Measurements from ENCODE around the gene NPIPA7.
"Not testable (repeated sequence)": the region's sequence is repeated elsewhere in the genome, so short reads cannot be mapped to it uniquely, and the experiment has no call there.

Gene NPIPA7

DNA sequence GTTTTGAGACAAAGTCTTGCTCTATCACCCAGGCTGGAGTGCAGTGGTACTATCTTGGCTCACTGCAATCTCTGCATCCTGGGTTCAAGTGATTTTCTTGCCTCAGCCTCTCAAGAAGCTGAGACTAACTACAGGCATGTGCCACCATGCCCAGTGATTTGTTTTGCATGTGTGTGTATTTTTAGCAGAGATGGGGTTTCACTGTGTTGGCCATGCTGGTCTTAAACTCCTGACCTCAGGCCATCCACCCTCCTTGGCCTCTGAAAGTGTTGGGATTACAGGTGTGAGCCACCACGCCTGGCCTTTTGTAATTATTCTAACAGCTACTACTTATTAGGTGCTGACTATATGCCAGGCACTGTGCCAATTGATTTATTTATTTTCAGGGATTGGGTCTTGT lies 25.3 kb downstream of the NPIPA7 start:
- H3K79me2 ChIP-seq (ENCODE audit: low read length); H3K9me3 ChIP-seq (replicated peaks; ENCODE audit: insufficient read depth, low read length); H4K20me1 ChIP-seq (ENCODE audit: insufficient read depth, low read length); H3K36me3 ChIP-seq (replicated peaks; ENCODE audit: insufficient read depth, low read length); H3K27me3 ChIP-seq (replicated peaks; ENCODE audit: insufficient read depth, low read length); H3K9ac ChIP-seq (ENCODE audit: low read length); H3K4me3 ChIP-seq (ENCODE audit: low read length); H3K27ac ChIP-seq (ENCODE audit: low read length); H3K4me2 ChIP-seq (ENCODE audit: low read depth, low read length); H3K4me1 ChIP-seq (ENCODE audit: low read length); H3K9me2 ChIP-seq (replicated peaks; ENCODE audit: insufficient read depth, low read length); DNase-seq; H3F3A ChIP-seq (ENCODE audit: insufficient read depth, low read length); H2AFZ ChIP-seq (ENCODE audit: low read length): not testable (repeated sequence)

DNA sequence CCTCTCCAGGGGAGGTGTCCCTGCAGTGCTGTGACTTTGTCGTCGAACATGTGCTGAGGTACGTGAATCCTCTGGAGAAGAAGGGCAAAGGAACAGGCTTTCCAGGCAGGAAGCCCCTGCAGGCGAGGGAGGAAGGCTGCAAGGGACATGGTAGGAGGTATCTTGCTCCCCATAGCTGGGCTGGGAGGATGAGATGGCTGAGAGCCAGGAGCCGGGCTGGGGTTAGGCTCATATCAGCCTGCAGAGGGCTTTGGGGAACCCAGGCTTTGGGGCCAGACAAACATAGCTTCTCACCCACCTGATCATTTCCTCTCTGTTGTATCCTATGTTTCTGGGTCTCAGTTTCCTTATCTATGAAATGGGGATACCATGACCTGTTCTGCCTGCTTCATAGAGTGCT lies 26.5 kb downstream of the NPIPA7 start:
- H3K9me3 ChIP-seq (replicated peaks; ENCODE audit: insufficient read depth, low read length); H4K20me1 ChIP-seq (ENCODE audit: insufficient read depth, low read length); H3K27me3 ChIP-seq (replicated peaks; ENCODE audit: insufficient read depth, low read length); H3K4me3 ChIP-seq (ENCODE audit: low read length); H3K27ac ChIP-seq (ENCODE audit: low read length); DNase-seq; H2AFZ ChIP-seq (ENCODE audit: low read length); H3K79me2 ChIP-seq (ENCODE audit: low read length); H3K36me3 ChIP-seq (replicated peaks; ENCODE audit: insufficient read depth, low read length); H3F3A ChIP-seq (ENCODE audit: insufficient read depth, low read length); H3K9ac ChIP-seq (ENCODE audit: low read length); H3K9me2 ChIP-seq (replicated peaks; ENCODE audit: insufficient read depth, low read length); H3K4me1 ChIP-seq (ENCODE audit: low read length); H3K4me2 ChIP-seq (ENCODE audit: low read depth, low read length): not testable (repeated sequence)

DNA sequence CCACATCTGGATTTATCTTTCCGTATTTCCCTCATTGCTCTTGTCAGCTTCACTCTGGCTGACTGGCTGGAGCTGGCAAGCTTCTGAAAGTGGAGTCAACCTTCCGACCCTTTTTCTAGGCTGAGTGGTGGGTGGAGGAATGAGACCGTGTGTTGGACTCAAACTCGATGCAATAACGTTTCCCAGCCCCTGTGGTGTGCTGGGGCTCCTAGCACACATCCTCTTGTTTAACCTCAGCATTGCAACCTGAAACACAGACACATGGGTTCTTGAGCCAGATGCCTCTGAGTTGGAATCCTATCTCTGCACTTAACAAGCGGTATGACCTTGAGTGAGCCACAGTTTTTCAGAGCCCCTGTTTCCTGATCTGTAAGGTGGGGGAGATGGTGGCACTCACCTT lies 29.5 kb downstream of the NPIPA7 start:
- DNase-seq; H3F3A ChIP-seq (ENCODE audit: insufficient read depth, low read length); H3K9ac ChIP-seq (ENCODE audit: low read length); H3K36me3 ChIP-seq (replicated peaks; ENCODE audit: insufficient read depth, low read length); H3K9me3 ChIP-seq (replicated peaks; ENCODE audit: insufficient read depth, low read length); H3K4me3 ChIP-seq (ENCODE audit: low read length); H3K9me2 ChIP-seq (replicated peaks; ENCODE audit: insufficient read depth, low read length); H2AFZ ChIP-seq (ENCODE audit: low read length); H3K27ac ChIP-seq (ENCODE audit: low read length); H3K4me2 ChIP-seq (ENCODE audit: low read depth, low read length); H3K27me3 ChIP-seq (replicated peaks; ENCODE audit: insufficient read depth, low read length); H3K4me1 ChIP-seq (ENCODE audit: low read length); H4K20me1 ChIP-seq (ENCODE audit: insufficient read depth, low read length); H3K79me2 ChIP-seq (ENCODE audit: low read length): not testable (repeated sequence)

DNA sequence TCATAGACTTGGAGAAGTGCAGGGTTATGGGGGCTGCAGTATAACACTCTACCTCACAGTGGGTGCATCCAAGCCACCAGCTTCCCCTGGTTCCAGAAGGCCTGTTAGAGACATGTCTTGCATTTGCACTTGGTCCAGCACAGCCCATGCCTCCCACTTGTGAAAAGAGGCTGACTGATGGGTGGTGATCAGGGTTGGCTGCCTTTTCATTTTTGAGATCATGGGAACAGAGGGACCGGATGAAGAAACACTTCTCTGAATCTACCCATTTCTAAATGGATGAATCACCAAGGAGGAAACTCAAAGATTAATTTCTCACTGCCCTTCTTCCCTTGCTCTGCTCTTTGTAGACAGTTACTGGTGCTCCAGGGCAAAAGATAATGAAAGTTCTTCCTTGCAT lies 34.8 kb downstream of the NPIPA7 start:
- H3K4me3 ChIP-seq (ENCODE audit: low read length); H3K9me3 ChIP-seq (replicated peaks; ENCODE audit: insufficient read depth, low read length); H3K9ac ChIP-seq (ENCODE audit: low read length): not testable (repeated sequence)

DNA sequence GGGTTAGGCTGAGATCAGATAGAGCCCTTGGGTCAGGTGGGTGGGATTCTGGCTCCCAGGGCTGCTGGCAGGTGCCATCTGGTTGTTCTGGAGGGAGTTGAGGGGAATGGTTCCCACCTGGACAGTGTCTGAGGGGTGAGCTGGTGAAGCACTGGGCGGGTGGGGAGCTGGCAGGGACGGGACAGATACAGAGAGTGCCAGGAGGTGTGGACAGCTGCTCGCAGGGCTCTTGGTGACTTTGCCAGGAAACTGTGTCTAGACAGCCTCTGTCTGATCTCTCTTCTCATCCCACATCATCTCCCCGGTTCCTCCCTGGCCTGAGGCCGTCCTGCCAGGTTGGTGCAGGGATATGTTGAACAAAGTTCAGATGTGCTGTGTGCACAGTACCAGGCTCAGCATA lies 38.1 kb downstream of the NPIPA7 start:
- not testable (repeated sequence) for DNase-seq; H4K20me1 ChIP-seq (ENCODE audit: insufficient read depth, low read length); H3K79me2 ChIP-seq (ENCODE audit: low read length); H3F3A ChIP-seq (ENCODE audit: insufficient read depth, low read length); H3K4me1 ChIP-seq (ENCODE audit: low read length); H3K9ac ChIP-seq (ENCODE audit: low read length); H3K27ac ChIP-seq (ENCODE audit: low read length); H3K36me3 ChIP-seq (replicated peaks; ENCODE audit: insufficient read depth, low read length); H3K27me3 ChIP-seq (replicated peaks; ENCODE audit: insufficient read depth, low read length); H3K9me2 ChIP-seq (replicated peaks; ENCODE audit: insufficient read depth, low read length); H3K4me3 ChIP-seq (ENCODE audit: low read length); H3K4me2 ChIP-seq (ENCODE audit: low read depth, low read length); H3K9me3 ChIP-seq (replicated peaks; ENCODE audit: insufficient read depth, low read length); H2AFZ ChIP-seq (ENCODE audit: low read length)

More for the DNA sequence above, 34.8 kb downstream of the NPIPA7 start:
- H3K27me3 ChIP-seq (replicated peaks; ENCODE audit: insufficient read depth, low read length); H3K4me2 ChIP-seq (ENCODE audit: low read depth, low read length); H3K27ac ChIP-seq (ENCODE audit: low read length); H3K79me2 ChIP-seq (ENCODE audit: low read length); H3K4me1 ChIP-seq (ENCODE audit: low read length); H3F3A ChIP-seq (ENCODE audit: insufficient read depth, low read length); H3K36me3 ChIP-seq (replicated peaks; ENCODE audit: insufficient read depth, low read length); H3K9me2 ChIP-seq (replicated peaks; ENCODE audit: insufficient read depth, low read length); DNase-seq; H4K20me1 ChIP-seq (ENCODE audit: insufficient read depth, low read length); H2AFZ ChIP-seq (ENCODE audit: low read length): not testable (repeated sequence)

DNA sequence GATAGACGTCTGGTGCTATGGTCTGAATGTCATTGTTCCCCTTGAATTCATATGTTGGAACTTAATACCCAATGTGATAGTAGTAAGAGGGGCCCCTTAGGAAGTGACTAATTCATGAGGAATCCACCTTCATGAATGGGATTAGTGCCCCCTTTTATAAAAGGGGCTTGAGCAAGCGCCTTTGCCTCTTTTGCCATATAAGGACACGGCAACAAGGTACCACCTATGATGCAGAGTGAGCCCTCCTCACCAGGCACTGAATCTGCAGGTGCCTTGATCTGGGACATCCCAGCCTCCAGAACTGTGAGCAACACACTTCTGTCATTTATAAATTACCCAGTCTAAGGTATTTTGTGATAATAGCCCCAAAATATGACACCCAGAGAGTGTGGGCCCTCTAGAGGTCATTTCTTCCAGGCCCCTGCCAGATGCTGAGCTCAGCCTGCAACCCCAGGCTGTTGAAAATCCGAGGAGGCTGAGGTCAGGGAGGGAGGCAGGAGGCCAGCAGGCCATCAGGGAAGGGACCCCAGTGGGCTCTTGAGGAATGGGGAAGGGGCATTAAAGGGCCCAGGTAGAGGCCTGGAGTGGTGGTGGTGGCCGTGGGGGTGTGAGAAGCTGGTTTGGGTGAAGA lies 39.1 kb downstream of the NPIPA7 start:
- H3K9me2 ChIP-seq (replicated peaks; ENCODE audit: insufficient read depth, low read length); H4K20me1 ChIP-seq (ENCODE audit: insufficient read depth, low read length); H3K4me2 ChIP-seq (ENCODE audit: low read depth, low read length); H2AFZ ChIP-seq (ENCODE audit: low read length); H3K4me3 ChIP-seq (ENCODE audit: low read length); DNase-seq; H3F3A ChIP-seq (ENCODE audit: insufficient read depth, low read length); H3K36me3 ChIP-seq (replicated peaks; ENCODE audit: insufficient read depth, low read length); H3K27ac ChIP-seq (ENCODE audit: low read length); H3K9me3 ChIP-seq (replicated peaks; ENCODE audit: insufficient read depth, low read length); H3K9ac ChIP-seq (ENCODE audit: low read length); H3K4me1 ChIP-seq (ENCODE audit: low read length); H3K27me3 ChIP-seq (replicated peaks; ENCODE audit: insufficient read depth, low read length); H3K79me2 ChIP-seq (ENCODE audit: low read length): not testable (repeated sequence)

DNA sequence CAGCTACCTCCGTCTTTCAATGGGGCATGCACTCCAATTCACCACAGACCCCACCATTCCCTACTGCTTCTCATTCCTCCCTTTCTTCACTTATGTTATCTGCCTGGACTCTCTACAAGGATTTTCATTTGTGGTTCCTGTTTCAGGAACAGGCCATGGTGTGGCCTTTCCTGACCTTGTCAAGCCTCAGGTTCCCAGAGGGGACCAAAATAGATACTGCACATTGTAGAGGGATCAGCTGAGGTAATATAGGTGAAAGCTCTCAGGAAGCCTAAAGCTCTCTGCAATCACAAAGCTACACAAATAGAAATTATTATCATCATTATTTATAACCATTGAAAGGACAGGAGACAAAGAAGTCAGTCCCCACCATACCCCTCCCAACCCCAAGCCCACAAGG lies 41.6 kb downstream of the NPIPA7 start:
- H3K27me3 ChIP-seq (replicated peaks; ENCODE audit: insufficient read depth, low read length); H3K4me2 ChIP-seq (ENCODE audit: low read depth, low read length); H4K20me1 ChIP-seq (ENCODE audit: insufficient read depth, low read length); H3K79me2 ChIP-seq (ENCODE audit: low read length); H3K9me2 ChIP-seq (replicated peaks; ENCODE audit: insufficient read depth, low read length); DNase-seq; H3K9me3 ChIP-seq (replicated peaks; ENCODE audit: insufficient read depth, low read length); H3K36me3 ChIP-seq (replicated peaks; ENCODE audit: insufficient read depth, low read length); H3K9ac ChIP-seq (ENCODE audit: low read length); H3K4me3 ChIP-seq (ENCODE audit: low read length); H3K4me1 ChIP-seq (ENCODE audit: low read length); H2AFZ ChIP-seq (ENCODE audit: low read length); H3F3A ChIP-seq (ENCODE audit: insufficient read depth, low read length); H3K27ac ChIP-seq (ENCODE audit: low read length): not testable (repeated sequence)

DNA sequence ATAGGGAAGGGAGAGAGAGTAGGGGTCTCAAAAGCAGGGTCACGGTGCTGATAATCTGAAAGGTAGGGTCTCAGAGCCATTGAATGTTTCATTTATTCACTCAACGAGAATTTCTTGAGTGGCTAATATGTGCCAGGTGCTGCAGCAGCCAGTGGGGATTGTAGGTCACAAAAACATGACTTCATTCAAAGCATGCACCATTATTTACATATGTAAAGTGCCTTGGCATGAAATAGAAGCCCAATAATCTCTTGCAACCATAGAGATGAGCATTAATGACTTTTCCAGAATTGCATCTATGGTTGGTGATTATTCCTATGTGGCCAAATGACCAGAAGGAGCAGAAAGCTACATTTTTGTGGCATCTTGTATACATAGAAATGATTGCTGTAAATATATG lies 46.2 kb downstream of the NPIPA7 start:
- not testable (repeated sequence) for H3K9me3 ChIP-seq (replicated peaks; ENCODE audit: insufficient read depth, low read length); H3K9me2 ChIP-seq (replicated peaks; ENCODE audit: insufficient read depth, low read length); H3K27ac ChIP-seq (ENCODE audit: low read length); H2AFZ ChIP-seq (ENCODE audit: low read length); H3F3A ChIP-seq (ENCODE audit: insufficient read depth, low read length); H3K4me3 ChIP-seq (ENCODE audit: low read length); H3K27me3 ChIP-seq (replicated peaks; ENCODE audit: insufficient read depth, low read length); DNase-seq; H3K79me2 ChIP-seq (ENCODE audit: low read length); H4K20me1 ChIP-seq (ENCODE audit: insufficient read depth, low read length); H3K4me1 ChIP-seq (ENCODE audit: low read length); H3K9ac ChIP-seq (ENCODE audit: low read length); H3K36me3 ChIP-seq (replicated peaks; ENCODE audit: insufficient read depth, low read length); H3K4me2 ChIP-seq (ENCODE audit: low read depth, low read length)
